ENCODE measurements around the gene LTBP1. TPM values are rescaled to one million over a fixed set of nuclear protein-coding genes. Genes with fewer than 3 reads are reported as not detected.

LTBP1 gene
- total RNA-seq, 1 experiment from 2014 or later = 12.5 TPM

GRCh38 chr2:33034784-33035183 lies 88.0 kb downstream of the LTBP1 start:
- Histone ChIP-seq H3K4me1 (ENCODE audit: control insufficient read depth, insufficient read depth, low read length) (no peaks in the 10 kb centered on the region), H3K9me3 (ENCODE audit: control insufficient read depth, insufficient read depth, low read depth, low read length) (no peaks in the 10 kb centered on the region), H3K27ac (ENCODE audit: low read length) (no peak overlapping the region), H3K4me3 (ENCODE audit: low read depth in 2 of 2, low read length in 2 of 2) (0 out of 4 replicates have a peak overlapping the region, but pooled peaks of 1 of the 2 experiments have one; percentile 2), H3K27me3 (ENCODE audit: control insufficient read depth, insufficient read depth, low read length) (no peaks in the 10 kb centered on the region), H3K36me3 (ENCODE audit: control insufficient read depth, insufficient read depth, low read length) (no peaks in the 10 kb centered on the region)
- intact Hi-C loops (cut with micrococcal nuclease; ENCODE audit: unreplicated experiment) (loop anchor here (5.0 kb wide), 3 partner anchors 238 to 338 kb away; no protein-coding TSS in a partner anchor), in situ Hi-C loops (cut with HindIII; ENCODE audit: low pct_unique_long_range_greater_than_20kb, low sequenced_read_pairs) (no loop called here)
- peak; percentile 58 for TF ChIP-seq CTCF (IDR thresholded peaks at IDR 0.05)
- no peak for TF ChIP-seq REST (IDR thresholded peaks at IDR 0.05; ENCODE audit: insufficient read depth in 1 of 2, low read depth in 2 of 2, low read length in 1 of 2)
- ChIA-PET POLR2A (interaction anchor here (0.6 kb wide), 1 partner anchor 546 kb away, joined by 3 read pairs; no protein-coding TSS in a partner anchor), CTCF (interaction anchor here (1.0 kb wide), 2 partner anchors 338 to 361 kb away, joined by 3 read pairs; no protein-coding TSS in a partner anchor)
- no peak for ATAC-seq
- DNase-seq (ENCODE audit: low read depth, low spot score) = no peak
- no TSS peak for BruUV-seq (replicated peaks)

- Histone ChIP-seq H3K4me1 (ENCODE audit: control insufficient read depth, insufficient read depth, low read length) (no peaks in the 10 kb centered on the region), H3K9me3 (ENCODE audit: control insufficient read depth, insufficient read depth, low read depth, low read length) (no peaks in the 10 kb centered on the region), H3K27me3 (ENCODE audit: control insufficient read depth, insufficient read depth, low read length) (no peaks in the 10 kb centered on the region), H3K4me3 (ENCODE audit: low read depth in 2 of 2, low read length in 2 of 2) (no peak overlapping the region), H3K36me3 (ENCODE audit: control insufficient read depth, insufficient read depth, low read length) (no peaks in the 10 kb centered on the region), H3K27ac (ENCODE audit: low read length) (no peak overlapping the region)
- no TSS peak for BruUV-seq (replicated peaks)
- TF ChIP-seq SIN3A (IDR thresholded peaks at IDR 0.05; ENCODE audit: borderline replicate concordance, insufficient read depth, low read depth, low read length) (no peak), TCF7L2 (IDR thresholded peaks at IDR 0.05; ENCODE audit: low read depth, low read length) (no peak), REST (IDR thresholded peaks at IDR 0.05; ENCODE audit: insufficient read depth in 1 of 2, low read depth in 2 of 2, low read length in 1 of 2) (no peak), POLR2AphosphoS5 (IDR thresholded peaks at IDR 0.05; ENCODE audit: low read depth, low read length) (no peak), CTCF (IDR thresholded peaks at IDR 0.05) (no peak)
- intact Hi-C loops (cut with micrococcal nuclease; ENCODE audit: unreplicated experiment) (loop anchor here (5.0 kb wide), 2 partner anchors 234 to 334 kb away; no protein-coding TSS in a partner anchor), in situ Hi-C loops (cut with HindIII; ENCODE audit: low pct_unique_long_range_greater_than_20kb, low sequenced_read_pairs) (no loop called here)
- DNase-seq (ENCODE audit: low read depth, low spot score) (no peak), ATAC-seq (no peak)
- ChIA-PET CTCF (no interaction called here), POLR2A (no interaction called here)
These were observed 91.5 kb downstream of the LTBP1 start for GRCh38 chr2:33038230-33038629.

Measured in Panc1 (cell line).